Measurements from ENCODE around the gene PLK2. TPM values are rescaled to one million over a fixed set of nuclear protein-coding genes. Genes with fewer than 3 reads are reported as not detected.
A peak's percentile ranks its signal among the peaks of the same experiment; 100 is the strongest.

The PLK2 gene
- 10 to 100 TPM in 3 of 5 donors, 1 to 10 TPM in 2; 5.9 to 32.1 (median 10.3) TPM for total RNA-seq
- 23.0 TPM for total RNA-seq (2013)
- 1.9 to 110 (median 6.3) reads per million in 29 experiments for total RNA-seq

DNA sequence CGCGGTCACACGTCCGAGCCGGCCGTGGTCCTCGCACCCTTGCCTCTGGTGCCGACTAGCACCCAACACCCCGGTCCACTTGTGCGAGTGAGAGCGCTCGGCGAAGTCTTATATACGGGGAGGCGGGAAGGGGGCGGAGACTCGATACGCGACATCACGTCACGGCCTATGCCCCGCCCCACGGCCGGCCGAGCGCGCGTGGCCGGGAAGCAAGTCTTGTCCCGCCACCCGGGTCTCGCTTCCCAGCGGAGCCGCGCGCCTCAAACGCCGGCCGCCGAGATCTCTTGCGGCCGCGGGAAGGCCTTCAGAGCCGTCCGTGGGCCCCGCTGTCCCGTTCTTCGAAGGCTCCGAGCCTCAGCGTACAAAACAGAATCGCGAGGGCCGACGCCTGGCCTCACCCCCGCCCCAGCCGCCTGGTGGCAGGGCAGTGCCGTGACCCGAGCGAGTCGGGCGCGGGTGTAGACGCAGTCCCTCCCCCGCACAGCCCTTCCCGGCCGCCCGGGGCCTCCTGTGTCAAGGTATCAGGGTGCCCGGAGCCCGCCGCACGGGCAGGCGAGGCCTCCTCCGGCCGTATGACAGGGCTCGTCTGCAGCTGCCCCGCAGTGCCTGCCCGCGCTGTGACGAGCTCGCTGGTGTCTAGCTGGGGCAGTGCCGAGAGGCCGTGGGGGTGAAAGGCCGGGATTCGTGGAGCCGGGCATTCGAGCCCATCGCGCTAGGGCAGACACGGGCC, at the start of gene PLK2:
PLK2 (minus strand) TSS at position 85 of the 730 bp plus-strand sequence. CDS start 127 bp downstream, outside the sequence.
- peak within 1 kb of the TSS; percentile 84 to 90 for H3K27ac Mint-ChIP-seq
- peak within 1 kb of the TSS; percentile 82 to 84 (median 84) for H3K4me3 Mint-ChIP-seq
- ATAC-seq (replicated peaks in 1 of 4) (peak; percentile 80 to 86 (median 83)), DNase-seq (peak; percentile 69 to 96 (median 88))
- peaks cover 0 to 10% of the 10 kb centered on the region in 2 donors for H3K27me3 Mint-ChIP-seq
- peaks cover 4 to 23% of the 10 kb centered on the region in 2 experiments for H3K4me1 ChIP-seq (ENCODE audit: control insufficient read depth in 1 of 2, extremely low read depth in 1 of 2, insufficient read depth in 2 of 2, low read length in 2 of 2)
- CTCF ChIA-PET: interaction anchor here (0.6 to 5.9 kb wide), 17 partner anchors 12 to 1550 kb away, joined by 3 to 52 read pairs (median 5); no protein-coding TSS in a partner anchor
- peak within 1 kb of the TSS; percentile 74 to 85 for H3K4me3 ChIP-seq (ENCODE audit: control insufficient read depth in 1 of 2, extremely low read depth in 1 of 2, low read length in 1 of 2)
- H3K9me3 ChIP-seq: no peaks in the 10 kb centered on the region
- peaks cover 16 to 20% (median 18%) of the 10 kb centered on the region in 3 donors for H3K4me1 Mint-ChIP-seq
- POLR2A ChIA-PET: interaction anchor here (0.5 to 1.0 kb wide), 8 partner anchors 29 to 1163 kb away, joined by 3 to 5 read pairs (median 3); no protein-coding TSS in a partner anchor
- no peaks in the 10 kb centered on the region for H3K36me3 ChIP-seq (ENCODE audit: control insufficient read depth in 2 of 2, extremely low read depth in 1 of 2, insufficient read depth in 1 of 2, low read length in 1 of 2)
- peak within 1 kb of the TSS; percentile 77 for H3K27ac ChIP-seq (ENCODE audit: low read length)
- 1% methylated on average over 89 of the region's 89 CpGs for WGBS (ENCODE audit: insufficient coverage)
- H3K9me3 Mint-ChIP-seq: no peaks in the 10 kb centered on the region
- H3K27me3 ChIP-seq (replicated peaks in 1 of 2; ENCODE audit: control insufficient read depth in 2 of 2, extremely low read depth in 1 of 2, insufficient read depth in 2 of 2, low read length in 1 of 2): peaks cover 0 to 4% of the 10 kb centered on the region in 2 experiments
- peaks cover 7% of the 10 kb centered on the region for H3K36me3 Mint-ChIP-seq

DNA sequence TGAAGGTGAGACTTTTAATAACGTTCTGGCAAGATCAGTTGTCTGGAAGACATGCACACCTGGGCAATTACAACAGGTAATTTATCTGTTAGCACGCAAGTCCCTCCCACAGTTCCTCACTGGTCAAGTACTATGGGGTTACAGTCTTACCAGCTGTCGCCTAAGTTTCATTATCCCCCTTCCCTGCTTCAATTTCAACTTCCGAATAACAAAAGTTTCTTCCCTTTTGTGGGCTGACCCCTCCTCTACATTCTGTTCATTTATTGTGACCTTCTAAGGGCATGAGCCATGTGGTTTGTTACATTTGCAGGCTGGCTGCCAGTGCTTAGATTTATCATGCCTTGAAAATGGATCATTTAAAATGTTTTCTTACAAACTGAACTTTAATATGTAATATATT, 47.8 kb upstream of the PLK2 start:
- H3K4me3 Mint-ChIP-seq: no peak overlapping the region
- no peaks in the 10 kb centered on the region for H3K36me3 Mint-ChIP-seq
- 86% methylated on average over 3 of the region's 4 CpGs for WGBS (ENCODE audit: insufficient coverage)
- no peak overlapping the region for H3K4me3 ChIP-seq (ENCODE audit: control insufficient read depth in 1 of 2, extremely low read depth in 1 of 2, low read length in 1 of 2)
- ChIA-PET CTCF (no interaction called here), POLR2A (no interaction called here)
- H3K4me1 Mint-ChIP-seq: peaks cover 0 to 6% (median 0%) of the 10 kb centered on the region in 3 donors
- H3K4me1 ChIP-seq (ENCODE audit: control insufficient read depth in 1 of 2, extremely low read depth in 1 of 2, insufficient read depth in 2 of 2, low read length in 2 of 2): no peaks in the 10 kb centered on the region
- H3K36me3 ChIP-seq (ENCODE audit: control insufficient read depth in 2 of 2, extremely low read depth in 1 of 2, insufficient read depth in 1 of 2, low read length in 1 of 2): no peaks in the 10 kb centered on the region
- no peaks in the 10 kb centered on the region for H3K27me3 ChIP-seq (replicated peaks in 1 of 2; ENCODE audit: control insufficient read depth in 2 of 2, extremely low read depth in 1 of 2, insufficient read depth in 2 of 2, low read length in 1 of 2)
- H3K27ac ChIP-seq (ENCODE audit: low read length): no peak overlapping the region
- ATAC-seq (replicated peaks in 1 of 4): no peak
- peaks cover 12 to 23% of the 10 kb centered on the region in 2 donors for H3K27me3 Mint-ChIP-seq
- H3K9me3 Mint-ChIP-seq: no peaks in the 10 kb centered on the region
- DNase-seq: no peak
- no peaks in the 10 kb centered on the region for H3K9me3 ChIP-seq
- no peak overlapping the region for H3K27ac Mint-ChIP-seq

DNA sequence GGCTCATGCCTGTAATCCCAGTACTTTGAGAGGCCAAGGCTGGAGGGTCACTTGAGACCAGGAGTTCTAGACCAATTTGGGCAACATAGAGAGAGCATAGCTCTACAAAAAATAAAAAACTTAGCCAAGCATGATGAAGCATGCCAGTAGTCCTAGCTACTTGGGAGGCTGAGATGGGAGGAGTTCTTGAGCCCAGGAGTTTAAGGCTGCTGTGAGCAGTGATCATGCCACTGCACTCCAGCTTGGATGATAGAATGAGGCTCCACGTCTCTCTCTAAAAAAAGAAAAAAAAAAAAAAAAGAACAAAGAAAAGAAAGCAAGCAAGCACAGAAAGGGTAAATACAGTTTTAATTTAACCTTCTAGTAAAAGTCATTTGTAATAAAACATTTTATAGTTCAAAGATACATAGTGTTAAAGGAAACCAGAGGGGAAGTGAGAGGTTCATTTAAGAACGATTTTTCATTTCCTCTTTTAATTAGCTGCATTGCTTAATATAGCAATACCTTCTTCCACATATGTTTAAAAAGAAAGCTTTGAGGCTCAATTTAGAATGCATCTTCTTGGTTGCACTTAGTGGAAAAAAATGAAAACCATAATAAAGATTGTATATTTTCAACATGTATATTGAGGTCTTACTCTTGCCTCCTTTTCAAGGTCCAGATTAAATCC, 46.2 kb upstream of the PLK2 start:
- peaks cover 0 to 6% (median 0%) of the 10 kb centered on the region in 3 donors for H3K4me1 Mint-ChIP-seq
- no peak overlapping the region for H3K4me3 ChIP-seq (ENCODE audit: control insufficient read depth in 1 of 2, extremely low read depth in 1 of 2, low read length in 1 of 2)
- H3K27ac ChIP-seq (ENCODE audit: low read length): no peak overlapping the region
- CTCF ChIA-PET: interaction anchor here in 1 of 2 donors (0.6 to 0.7 kb wide), 2 partner anchors 13 to 17 kb away, joined by 3 to 4 read pairs; no protein-coding TSS in a partner anchor
- H3K9me3 Mint-ChIP-seq: no peaks in the 10 kb centered on the region
- no peaks in the 10 kb centered on the region for H3K36me3 Mint-ChIP-seq
- H3K27ac Mint-ChIP-seq: no peak overlapping the region
- no peak for DNase-seq
- H3K9me3 ChIP-seq: no peaks in the 10 kb centered on the region
- H3K27me3 ChIP-seq (replicated peaks in 1 of 2; ENCODE audit: control insufficient read depth in 2 of 2, extremely low read depth in 1 of 2, insufficient read depth in 2 of 2, low read length in 1 of 2): no peaks in the 10 kb centered on the region
- H3K4me3 Mint-ChIP-seq: no peak overlapping the region
- POLR2A ChIA-PET: no interaction called here
- no CpG with 5 or more reads among the region's 2 CpGs for WGBS (ENCODE audit: insufficient coverage)
- no peaks in the 10 kb centered on the region for H3K4me1 ChIP-seq (ENCODE audit: control insufficient read depth in 1 of 2, extremely low read depth in 1 of 2, insufficient read depth in 2 of 2, low read length in 2 of 2)
- no peak for ATAC-seq (replicated peaks in 1 of 4)
- H3K36me3 ChIP-seq (ENCODE audit: control insufficient read depth in 2 of 2, extremely low read depth in 1 of 2, insufficient read depth in 1 of 2, low read length in 1 of 2): no peaks in the 10 kb centered on the region
- H3K27me3 Mint-ChIP-seq: peaks cover 13 to 21% of the 10 kb centered on the region in 2 donors

DNA sequence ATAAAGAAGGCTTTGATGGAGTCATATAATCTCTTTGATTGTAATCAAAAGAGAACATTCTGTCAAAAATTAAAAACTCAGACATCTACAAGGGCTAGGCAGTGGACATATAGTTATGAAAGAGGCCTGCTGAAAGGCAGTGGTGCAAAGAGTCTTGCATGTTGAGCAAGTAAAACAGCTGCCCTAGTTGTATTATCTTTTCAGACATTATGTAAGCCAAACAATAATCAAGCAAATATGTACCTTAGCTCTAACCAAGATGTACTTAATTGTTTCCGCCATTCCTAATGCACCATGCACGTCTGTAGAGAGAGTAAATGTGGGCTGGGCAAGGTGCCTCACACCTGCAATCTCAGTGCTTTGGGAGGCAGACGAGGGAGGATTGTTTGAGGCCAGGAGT, 45.6 kb upstream of the PLK2 start:
- no peaks in the 10 kb centered on the region for H3K27me3 ChIP-seq (replicated peaks in 1 of 2; ENCODE audit: control insufficient read depth in 2 of 2, extremely low read depth in 1 of 2, insufficient read depth in 2 of 2, low read length in 1 of 2)
- POLR2A ChIA-PET: no interaction called here
- H3K4me1 ChIP-seq (ENCODE audit: control insufficient read depth in 1 of 2, extremely low read depth in 1 of 2, insufficient read depth in 2 of 2, low read length in 2 of 2): no peaks in the 10 kb centered on the region
- DNase-seq: no peak
- Mint-ChIP-seq H3K9me3 (no peaks in the 10 kb centered on the region), H3K36me3 (no peaks in the 10 kb centered on the region), H3K27ac (no peak overlapping the region), H3K27me3 (peaks cover 9 to 21% of the 10 kb centered on the region in 2 donors), H3K4me3 (no peak overlapping the region), H3K4me1 (peaks cover 0 to 6% (median 2%) of the 10 kb centered on the region in 3 donors)
- H3K9me3 ChIP-seq: no peaks in the 10 kb centered on the region
- CTCF ChIA-PET: interaction anchor here in 1 of 2 donors (0.6 to 0.7 kb wide), 2 partner anchors 17 to 186 kb away, joined by 3 to 4 read pairs; no protein-coding TSS in a partner anchor
- no peak overlapping the region for H3K27ac ChIP-seq (ENCODE audit: low read length)
- WGBS (ENCODE audit: insufficient coverage): no CpG with 5 or more reads among the region's 3 CpGs
- H3K36me3 ChIP-seq (ENCODE audit: control insufficient read depth in 2 of 2, extremely low read depth in 1 of 2, insufficient read depth in 1 of 2, low read length in 1 of 2): no peaks in the 10 kb centered on the region
- no peak overlapping the region for H3K4me3 ChIP-seq (ENCODE audit: control insufficient read depth in 1 of 2, extremely low read depth in 1 of 2, low read length in 1 of 2)
- no peak for ATAC-seq (replicated peaks in 1 of 4)

DNA sequence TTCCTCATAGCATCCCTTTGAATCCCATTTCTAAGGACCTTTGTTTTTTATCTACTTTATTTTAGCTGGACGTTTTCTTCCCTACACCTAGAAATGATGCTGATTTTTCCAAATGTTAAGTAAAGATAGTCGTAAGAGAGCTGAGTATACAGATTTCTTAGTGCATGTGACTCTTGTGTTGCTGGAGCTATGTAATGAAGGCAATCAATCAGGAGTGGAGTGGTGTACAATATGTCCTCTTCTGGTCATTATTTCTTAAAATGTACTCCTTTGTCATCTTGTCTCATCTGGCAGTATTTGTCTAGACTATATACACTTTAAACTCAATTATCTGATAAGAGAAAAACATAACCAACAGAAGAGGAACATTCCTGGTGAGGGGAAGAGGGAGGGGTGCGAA, 44.9 kb upstream of the PLK2 start:
- ATAC-seq (replicated peaks in 1 of 4) (no peak), DNase-seq (no peak)
- H3K9me3 ChIP-seq: no peaks in the 10 kb centered on the region
- CTCF ChIA-PET: no interaction called here
- H3K27ac Mint-ChIP-seq: no peak overlapping the region
- H3K4me1 ChIP-seq (ENCODE audit: control insufficient read depth in 1 of 2, extremely low read depth in 1 of 2, insufficient read depth in 2 of 2, low read length in 2 of 2): peaks cover 0 to 2% of the 10 kb centered on the region in 2 experiments
- POLR2A ChIA-PET: interaction anchor here in 1 of 2 donors (0.6 kb wide), 1 partner anchor 352 kb away, joined by 4 read pairs; no protein-coding TSS in a partner anchor
- no peaks in the 10 kb centered on the region for H3K36me3 ChIP-seq (ENCODE audit: control insufficient read depth in 2 of 2, extremely low read depth in 1 of 2, insufficient read depth in 1 of 2, low read length in 1 of 2)
- H3K9me3 Mint-ChIP-seq: no peaks in the 10 kb centered on the region
- H3K4me1 Mint-ChIP-seq: peaks cover 3 to 9% (median 7%) of the 10 kb centered on the region in 3 donors
- no CpG with 5 or more reads among the region's 3 CpGs for WGBS (ENCODE audit: insufficient coverage)
- no peak overlapping the region for H3K4me3 ChIP-seq (ENCODE audit: control insufficient read depth in 1 of 2, extremely low read depth in 1 of 2, low read length in 1 of 2)
- H3K36me3 Mint-ChIP-seq: no peaks in the 10 kb centered on the region
- H3K4me3 Mint-ChIP-seq: no peak overlapping the region
- no peaks in the 10 kb centered on the region for H3K27me3 ChIP-seq (replicated peaks in 1 of 2; ENCODE audit: control insufficient read depth in 2 of 2, extremely low read depth in 1 of 2, insufficient read depth in 2 of 2, low read length in 1 of 2)
- peaks cover 8 to 19% of the 10 kb centered on the region in 2 donors for H3K27me3 Mint-ChIP-seq
- H3K27ac ChIP-seq (ENCODE audit: low read length): no peak overlapping the region

DNA sequence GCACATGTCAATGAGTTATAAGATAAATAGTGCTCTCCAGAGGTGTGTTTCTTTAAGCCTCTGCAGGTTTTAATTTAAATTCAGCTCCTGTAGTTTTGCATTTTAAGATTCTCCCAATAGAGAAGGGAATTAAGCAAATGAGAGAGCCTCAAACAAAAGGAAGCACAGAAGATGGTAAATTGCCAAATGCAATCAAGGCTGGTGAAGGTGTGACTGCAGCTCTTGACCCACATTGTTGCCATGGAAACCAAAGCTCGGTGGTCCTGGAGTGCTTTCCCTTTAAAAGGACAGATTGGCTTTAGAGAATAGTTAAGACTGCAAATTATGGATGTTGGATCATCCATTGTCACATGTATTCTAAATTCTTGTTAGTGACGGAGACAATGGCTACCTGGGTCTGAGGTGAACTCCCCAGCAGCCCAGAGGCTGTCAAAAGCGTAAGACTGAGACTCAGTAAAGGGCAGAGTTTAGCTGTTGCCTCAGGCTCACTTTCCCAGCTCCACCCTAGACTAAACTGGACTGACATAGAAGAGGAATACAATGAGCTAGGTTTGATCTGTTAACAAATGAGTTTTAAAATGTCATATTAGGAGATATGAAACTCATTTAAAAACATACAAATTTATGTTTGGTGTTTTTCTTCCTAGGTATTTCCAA, 43.6 kb upstream of the PLK2 start:
- no peak for DNase-seq
- Histone ChIP-seq H3K9me3 (no peaks in the 10 kb centered on the region), H3K27ac (ENCODE audit: low read length) (no peak overlapping the region), H3K4me1 (ENCODE audit: control insufficient read depth in 1 of 2, extremely low read depth in 1 of 2, insufficient read depth in 2 of 2, low read length in 2 of 2) (peaks cover 0 to 7% of the 10 kb centered on the region in 2 experiments), H3K4me3 (ENCODE audit: control insufficient read depth in 1 of 2, extremely low read depth in 1 of 2, low read length in 1 of 2) (no peak overlapping the region), H3K27me3 (replicated peaks in 1 of 2; ENCODE audit: control insufficient read depth in 2 of 2, extremely low read depth in 1 of 2, insufficient read depth in 2 of 2, low read length in 1 of 2) (no peaks in the 10 kb centered on the region), H3K36me3 (ENCODE audit: control insufficient read depth in 2 of 2, extremely low read depth in 1 of 2, insufficient read depth in 1 of 2, low read length in 1 of 2) (no peaks in the 10 kb centered on the region)
- POLR2A ChIA-PET: interaction anchor here in 1 of 2 donors (0.5 kb wide), 1 partner anchor 1226 kb away, joined by 3 read pairs; no protein-coding TSS in a partner anchor
- H3K4me3 Mint-ChIP-seq: no peak overlapping the region
- H3K27ac Mint-ChIP-seq: no peak overlapping the region
- CTCF ChIA-PET: no interaction called here
- no peak for ATAC-seq (replicated peaks in 1 of 4)
- H3K4me1 Mint-ChIP-seq: peaks cover 5 to 13% (median 11%) of the 10 kb centered on the region in 3 donors
- no peaks in the 10 kb centered on the region for H3K9me3 Mint-ChIP-seq
- H3K27me3 Mint-ChIP-seq: peaks cover 5 to 8% of the 10 kb centered on the region in 2 donors
- WGBS (ENCODE audit: insufficient coverage): 56% methylated on average over 3 of the region's 3 CpGs
- no peaks in the 10 kb centered on the region for H3K36me3 Mint-ChIP-seq

Data from T-cell (primary cell).